ENCODE measurements around the gene P2RY12. TPM values are rescaled to one million over a fixed set of nuclear protein-coding genes. Genes with fewer than 3 reads are reported as not detected.

The P2RY12 gene
- total RNA-seq, 2 donors from 2014 or later, result 1.4 to 1.5 TPM

- Histone ChIP-seq H3K4me1 (no peaks in the 10 kb centered on the region), H3K36me3 (no peaks in the 10 kb centered on the region), H3K27ac (no peak overlapping the region), H3K27me3 (no peaks in the 10 kb centered on the region), H3K9me3 (no peaks in the 10 kb centered on the region), H3K4me3 (no peak overlapping the region)
- DNase-seq (ENCODE audit: low spot score), result no peak
- no peak for TF ChIP-seq CTCF (IDR thresholded peaks at IDR 0.05)
Measured at GRCh38 chr3:151312972-151313371, 71.6 kb downstream of the P2RY12 start.

GRCh38 chr3:151309566-151309965 is 75.0 kb downstream of the P2RY12 start:
- H3K27ac ChIP-seq, result no peak overlapping the region
- H3K36me3 ChIP-seq, result no peaks in the 10 kb centered on the region
- no peak for DNase-seq (ENCODE audit: low spot score)
- no peaks in the 10 kb centered on the region for H3K9me3 ChIP-seq
- H3K4me1 ChIP-seq, result no peaks in the 10 kb centered on the region
- no peak overlapping the region for H3K4me3 ChIP-seq
- TF ChIP-seq CTCF (IDR thresholded peaks at IDR 0.05), result no peak
- no peaks in the 10 kb centered on the region for H3K27me3 ChIP-seq

DNA sequence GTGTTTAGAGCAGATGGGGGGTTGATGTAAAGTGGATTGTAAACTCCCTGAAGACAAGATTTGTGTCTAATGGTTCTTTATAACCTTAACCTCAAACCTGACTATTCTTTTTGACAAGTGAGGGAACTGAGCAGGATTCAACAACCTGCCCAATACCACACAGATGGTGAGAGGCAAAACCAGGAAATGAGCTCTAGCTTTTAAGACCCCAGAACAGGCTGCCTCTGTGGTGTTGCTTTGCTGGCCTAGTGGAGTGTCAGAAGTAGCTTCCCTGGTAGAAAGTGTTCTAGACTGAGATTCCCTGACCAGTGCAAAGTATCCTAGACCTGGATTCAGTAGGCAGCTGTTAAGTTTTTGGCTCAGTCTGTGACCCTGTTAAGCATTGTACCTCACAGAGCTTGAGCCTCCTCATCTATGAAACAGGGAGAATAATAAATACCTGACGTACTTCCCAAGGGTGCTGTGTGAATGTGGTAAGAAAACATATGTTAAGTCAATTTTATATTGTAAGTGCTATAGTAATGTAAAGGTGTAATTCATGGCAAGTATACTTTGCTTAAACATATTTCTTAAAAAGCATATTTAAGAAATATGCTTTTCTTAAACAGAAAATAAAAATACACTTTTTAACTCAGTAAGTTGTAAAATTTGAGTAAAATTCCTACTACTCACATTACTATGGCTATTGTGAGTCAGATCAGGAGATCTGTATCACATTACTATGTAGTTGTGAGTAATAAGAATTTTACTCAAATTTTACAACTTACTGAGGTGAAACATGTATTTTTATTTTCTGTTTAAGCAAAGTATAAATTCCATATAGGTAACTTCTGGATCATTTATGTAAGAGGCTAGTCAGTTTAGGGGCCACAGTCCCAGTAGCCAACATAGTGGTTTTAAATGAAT is 76.7 kb downstream of the P2RY12 start:
- Histone ChIP-seq H3K9me3 (no peaks in the 10 kb centered on the region), H3K27me3 (no peaks in the 10 kb centered on the region), H3K4me3 (no peak overlapping the region), H3K36me3 (no peaks in the 10 kb centered on the region), H3K4me1 (no peaks in the 10 kb centered on the region), H3K27ac (no peak overlapping the region)
- no peak for TF ChIP-seq CTCF (IDR thresholded peaks at IDR 0.05)
- DNase-seq (ENCODE audit: low spot score), result no peak

DNA sequence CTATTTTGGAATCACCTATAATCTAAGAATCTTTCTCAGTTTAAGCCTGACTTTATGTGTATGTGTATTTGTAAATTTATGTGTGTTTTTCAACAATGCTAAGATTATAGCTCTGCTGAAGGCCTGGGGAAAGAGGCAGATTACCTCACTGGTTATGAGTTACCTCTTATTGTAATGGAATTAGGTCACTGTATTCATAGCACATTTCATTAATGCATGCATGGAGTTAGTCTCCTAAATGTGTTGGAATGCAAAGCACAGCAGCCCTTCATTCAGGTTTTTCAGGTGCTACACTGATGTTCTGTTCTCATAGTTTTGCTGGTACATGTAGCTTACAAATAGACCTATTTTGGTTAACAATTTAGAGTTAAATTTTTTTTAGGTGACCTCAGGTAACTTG is 77.4 kb downstream of the P2RY12 start:
- Histone ChIP-seq H3K4me3 (no peak overlapping the region), H3K4me1 (no peaks in the 10 kb centered on the region)
- DNase-seq (ENCODE audit: low spot score), result no peak

DNA sequence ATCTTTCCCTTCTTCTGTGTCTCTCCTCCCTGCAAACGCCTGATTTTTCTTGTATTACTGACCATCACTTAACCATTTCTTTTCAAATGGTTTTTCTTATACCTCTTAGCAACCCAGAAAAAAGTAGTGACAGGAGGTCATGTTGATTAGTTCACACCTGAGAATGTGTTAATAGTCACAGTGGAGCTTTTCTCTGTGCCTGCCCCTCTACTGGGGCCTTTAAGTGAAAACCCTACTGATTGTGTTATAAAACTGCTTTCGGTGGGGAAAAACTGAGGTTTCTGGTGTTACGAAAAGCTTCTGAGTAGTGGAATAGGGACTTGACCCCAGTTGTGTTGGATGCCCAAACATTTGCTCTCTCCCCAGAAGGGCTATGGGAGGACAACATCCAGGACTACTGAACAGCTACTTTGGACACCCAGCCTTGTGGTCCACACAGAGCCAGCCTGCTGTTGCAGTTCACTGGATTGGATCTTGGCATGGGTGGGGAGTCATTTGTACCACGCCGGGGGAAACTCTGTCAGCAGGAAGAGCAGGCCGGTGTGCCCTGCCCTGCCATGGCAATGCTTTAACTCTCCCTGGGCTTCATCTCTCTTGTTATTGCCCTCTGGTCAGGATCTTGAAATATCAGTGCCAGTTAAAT is 78.3 kb downstream of the P2RY12 start:
- no peaks in the 10 kb centered on the region for H3K9me3 ChIP-seq
- no peak for DNase-seq (ENCODE audit: low spot score)

More for the DNA sequence above, 77.4 kb downstream of the P2RY12 start:
- no peaks in the 10 kb centered on the region for H3K27me3 ChIP-seq
- no peak overlapping the region for H3K27ac ChIP-seq
- no peaks in the 10 kb centered on the region for H3K9me3 ChIP-seq
- no peak for TF ChIP-seq CTCF (IDR thresholded peaks at IDR 0.05)
- H3K36me3 ChIP-seq, result no peaks in the 10 kb centered on the region

More for the DNA sequence above, 78.3 kb downstream of the P2RY12 start:
- no peak for TF ChIP-seq CTCF (IDR thresholded peaks at IDR 0.05)
- Histone ChIP-seq H3K36me3 (no peaks in the 10 kb centered on the region), H3K27me3 (no peaks in the 10 kb centered on the region), H3K27ac (no peak overlapping the region), H3K4me3 (no peak overlapping the region), H3K4me1 (no peaks in the 10 kb centered on the region)
